Keratinocyte (primary cell): Measurements from ENCODE around the gene PARVA. TPM values are rescaled to one million over a fixed set of nuclear protein-coding genes. Genes with fewer than 3 reads are reported as not detected.
"Not testable (repeated sequence)": the region's sequence is repeated elsewhere in the genome, so short reads cannot be mapped to it uniquely, and the experiment has no call there.

Experiments used
- DNase-seq: peaks from one replicate; pipeline ENCODE4 v3.0.0-alpha.2; 2011; ENCODE audit warnings: low read depth, missing footprints, low spot score
- FAIRE-seq: peaks from 2 replicates; lab custom pipeline; 2011; peaks lifted over from hg19 to GRCh38; lab: Jason Lieb, UNC
- H2AFZ ChIP-seq: 2 replicates; pipeline ENCODE4 v1.6.0; 2012; ENCODE audit warnings: low read length, control low read depth, inconsistent platforms; ENCODE audit not compliant: control insufficient read depth
- H3K27ac ChIP-seq: 2 replicates; pipeline ENCODE4 v1.5.1; 2011; ENCODE audit warnings: low read length; ENCODE audit not compliant: control insufficient read depth, insufficient read depth
- H3K27me3 ChIP-seq: 3 replicates; pipeline ENCODE4 v1.6.0; 2011; ENCODE audit warnings: low read length; ENCODE audit not compliant: control insufficient read depth, insufficient read depth; ENCODE audit errors: extremely low read depth
- H3K36me3 ChIP-seq, 2 experiments: 2 replicates in 1 of 2; 3 replicates in 1 of 2; pipeline ENCODE4 v1.5.1; 2011; ENCODE audit warnings: low read length in 2 of 2, mild to moderate bottlenecking in 1 of 2; ENCODE audit not compliant: control insufficient read depth in 2 of 2, insufficient read depth in 2 of 2; ENCODE audit errors: extremely low read depth in 1 of 2
- H3K4me1 ChIP-seq: 3 replicates; pipeline ENCODE4 v1.5.1; 2011; ENCODE audit warnings: low read length; ENCODE audit not compliant: control insufficient read depth, insufficient read depth; ENCODE audit errors: extremely low read depth
- H3K4me2 ChIP-seq: 3 replicates; pipeline ENCODE4 v1.6.0; 2011; ENCODE audit warnings: low read depth, low read length; ENCODE audit not compliant: control insufficient read depth, insufficient read depth; ENCODE audit errors: extremely low read depth
- H3K4me3 ChIP-seq, 3 experiments: fragments of 200-600 bp in 1 of 3; sonication (generic) in 1 of 3; 2 replicates in 2 of 3; 3 replicates in 1 of 3; pipeline ENCODE4 v1.5.1; 2011 to 2016; ENCODE audit warnings: low read length in 3 of 3, mild to moderate bottlenecking in 3 of 3, control low read depth in 2 of 3, inconsistent platforms in 1 of 3, low read depth in 1 of 3, mixed read lengths in 1 of 3, mixed run types in 1 of 3, moderate library complexity in 1 of 3; ENCODE audit not compliant: control insufficient read depth in 2 of 3, insufficient read depth in 2 of 3; ENCODE audit errors: extremely low read depth in 1 of 3
- H3K79me2 ChIP-seq: 2 replicates; pipeline ENCODE4 v1.6.0; 2012; ENCODE audit warnings: low read length; ENCODE audit not compliant: control insufficient read depth, insufficient read depth
- H3K9ac ChIP-seq: 3 replicates; pipeline ENCODE4 v1.6.0; 2011; ENCODE audit warnings: low read length; ENCODE audit not compliant: control insufficient read depth, insufficient read depth; ENCODE audit errors: extremely low read depth
- H3K9me1 ChIP-seq: 3 replicates; pipeline ENCODE4 v1.6.0; 2011; ENCODE audit warnings: low read length; ENCODE audit not compliant: control insufficient read depth, insufficient read depth; ENCODE audit errors: extremely low read depth
- H3K9me3 ChIP-seq: 2 replicates; pipeline ENCODE4 v1.5.1; 2012; ENCODE audit warnings: low read depth, low read length; ENCODE audit not compliant: control insufficient read depth
- H4K20me1 ChIP-seq: 3 replicates; pipeline ENCODE4 v1.6.0; 2011; ENCODE audit warnings: low read length; ENCODE audit not compliant: control insufficient read depth, insufficient read depth; ENCODE audit errors: extremely low read depth
- EZH2 ChIP-seq: IDR thresholded peaks from one replicate; pipeline ENCODE4 v1.6.1; 2012; ENCODE audit warnings: inconsistent platforms, mild to moderate bottlenecking, low read length, moderate library complexity
- dilution Hi-C: fragments of 300-500 bp; cut with MboI; formaldehyde crosslinking; loops from one replicate; pipeline ENCODE4 v1.7.0; 2020; ENCODE audit warnings: low sequenced_read_pairs; ENCODE audit not compliant: extremely low pct_ligation_motif_present
- polyA plus RNA-seq, 5 experiments: library from polyadenylated mRNA; depleted of rRNA in 3 of 5; stranded (reverse) in 3 of 5; stranded (forward) in 1 of 5; unstranded in 1 of 5; fragments of >200 nt; gene quantifications; 1 replicate in 1 of 5; 2 replicates in 3 of 5; 3 replicates in 1 of 5; pipeline versions ENCODE4 v1.2.1 to v1.2.3, GENCODE V29; 2011 to 2012; ENCODE audit warnings: missing spikeins in 2 of 5, low read depth in 1 of 5, low replicate concordance in 1 of 5
- TF ChIP-seq, protein P1 (sequence below), 3 experiments: IDR thresholded peaks in 1 of 3; conservative IDR thresholded peaks in 1 of 3; optimal IDR thresholded peaks in 1 of 3; 2 replicates in 2 of 3; 3 replicates in 1 of 3; pipeline versions ENCODE3 to v1.5.1; 2011; ENCODE audit warnings: low read length in 3 of 3, mild to moderate bottlenecking in 3 of 3, moderate library complexity in 2 of 3, control low read depth in 1 of 3, inconsistent platforms in 1 of 3; ENCODE audit not compliant: insufficient read depth in 2 of 3; ENCODE audit errors: extremely low read depth in 1 of 3

Gene PARVA
- polyA plus RNA-seq, 1 donor (not counting 4 experiments of a cell fraction or from before 2014, with no cell fraction given), result 28.9 TPM

DNA sequence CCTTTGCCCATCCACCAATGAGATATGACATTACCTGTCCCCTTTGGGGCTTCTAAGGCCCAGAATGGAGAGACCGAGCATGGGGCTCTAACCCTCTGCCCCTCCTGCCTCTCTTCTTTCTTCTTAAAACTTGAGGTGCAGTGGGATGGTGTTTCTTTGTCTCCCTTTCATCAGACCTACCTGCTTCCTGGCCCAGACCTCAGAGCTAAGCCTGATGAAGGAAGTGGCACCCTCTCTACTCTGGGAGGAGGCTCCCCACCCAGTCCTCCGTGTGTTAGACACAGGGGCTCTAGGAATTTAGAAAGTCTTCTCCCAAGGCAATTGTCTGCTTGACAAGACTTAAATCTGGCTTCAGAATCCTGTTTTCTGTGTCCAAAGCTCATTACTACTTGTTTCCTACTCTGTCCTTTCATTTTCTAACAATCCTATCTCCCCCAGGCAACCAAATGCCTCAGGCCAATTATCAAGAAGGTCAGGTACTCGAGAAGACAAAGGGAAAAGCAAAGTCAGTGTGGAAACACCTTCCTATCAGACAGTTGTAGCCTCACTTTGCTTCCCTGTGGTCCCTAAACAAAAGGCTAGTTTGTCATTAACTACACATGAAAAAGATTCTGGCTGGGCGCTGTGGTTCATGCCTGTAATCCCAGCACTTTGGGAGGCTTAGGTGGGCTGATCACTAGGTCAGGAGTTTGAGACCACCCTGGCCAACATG lies 20.3 kb upstream of the PARVA start:
- H4K20me1 ChIP-seq, result no peaks in the 10 kb centered on the region
- no peaks in the 10 kb centered on the region for H3K27me3 ChIP-seq
- H3K79me2 ChIP-seq, result no peaks in the 10 kb centered on the region
- no peak for TF ChIP-seq EZH2
- TF ChIP-seq, protein P1, sequence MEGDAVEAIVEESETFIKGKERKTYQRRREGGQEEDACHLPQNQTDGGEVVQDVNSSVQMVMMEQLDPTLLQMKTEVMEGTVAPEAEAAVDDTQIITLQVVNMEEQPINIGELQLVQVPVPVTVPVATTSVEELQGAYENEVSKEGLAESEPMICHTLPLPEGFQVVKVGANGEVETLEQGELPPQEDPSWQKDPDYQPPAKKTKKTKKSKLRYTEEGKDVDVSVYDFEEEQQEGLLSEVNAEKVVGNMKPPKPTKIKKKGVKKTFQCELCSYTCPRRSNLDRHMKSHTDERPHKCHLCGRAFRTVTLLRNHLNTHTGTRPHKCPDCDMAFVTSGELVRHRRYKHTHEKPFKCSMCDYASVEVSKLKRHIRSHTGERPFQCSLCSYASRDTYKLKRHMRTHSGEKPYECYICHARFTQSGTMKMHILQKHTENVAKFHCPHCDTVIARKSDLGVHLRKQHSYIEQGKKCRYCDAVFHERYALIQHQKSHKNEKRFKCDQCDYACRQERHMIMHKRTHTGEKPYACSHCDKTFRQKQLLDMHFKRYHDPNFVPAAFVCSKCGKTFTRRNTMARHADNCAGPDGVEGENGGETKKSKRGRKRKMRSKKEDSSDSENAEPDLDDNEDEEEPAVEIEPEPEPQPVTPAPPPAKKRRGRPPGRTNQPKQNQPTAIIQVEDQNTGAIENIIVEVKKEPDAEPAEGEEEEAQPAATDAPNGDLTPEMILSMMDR (optimal IDR thresholded peaks at IDR 0.05 in 1 of 3, IDR thresholded peaks at IDR 0.05 in 1 of 3, conservative IDR thresholded peaks at IDR 0.05 in 1 of 3; ENCODE audit: extremely low read depth in 1 of 3, insufficient read depth in 2 of 3, low read length in 3 of 3), result no peak
- H3K4me1 ChIP-seq, result no peaks in the 10 kb centered on the region
- no peaks in the 10 kb centered on the region for H3K9me3 ChIP-seq
- peaks cover 28 to 29% of the 10 kb centered on the region in 2 experiments for H3K36me3 ChIP-seq
- no peaks in the 10 kb centered on the region for H3K9me1 ChIP-seq
- no peak for FAIRE-seq
- H3K4me2 ChIP-seq, result no peak overlapping the region
- H3K4me3 ChIP-seq, result no peak overlapping the region
- H2AFZ ChIP-seq, result no peak overlapping the region
- H3K9ac ChIP-seq, result no peak overlapping the region
- no peak for DNase-seq
- dilution Hi-C loops, result no loop called here
- H3K27ac ChIP-seq, result no peak overlapping the region

- H2AFZ ChIP-seq, H3K9me3 ChIP-seq, H4K20me1 ChIP-seq, DNase-seq, H3K4me2 ChIP-seq, H3K27ac ChIP-seq, H3K4me3 ChIP-seq, H3K4me1 ChIP-seq, H3K79me2 ChIP-seq, H3K9me1 ChIP-seq, FAIRE-seq, H3K9ac ChIP-seq, H3K27me3 ChIP-seq, dilution Hi-C loops: not testable (repeated sequence)
- peaks cover 22 to 23% of the 10 kb centered on the region in 2 experiments for H3K36me3 ChIP-seq
Observed at GRCh38 chr11:12357697-12358096, 19.7 kb upstream of the PARVA start.
